ENCODE data around the gene ARHGAP27.
A peak's percentile ranks its signal among the peaks of the same experiment; 100 is the strongest.

Gene ARHGAP27

GRCh38 chr17:45408611-45409421 lies 23.9 kb downstream of the ARHGAP27 start:
- ATAC-seq (no peak), DNase-seq (no peak)

- DNase-seq (no peak), ATAC-seq (no peak)
Measured at GRCh38 chr17:45406107-45406506, 26.6 kb downstream of the ARHGAP27 start.

- ATAC-seq (no peak), DNase-seq (no peak)
Measured at GRCh38 chr17:45405250-45406086, 27.2 kb downstream of the ARHGAP27 start.

GRCh38 chr17:45404870-45405249 lies 27.8 kb downstream of the ARHGAP27 start:
- no peak for ATAC-seq

GRCh38 chr17:45403906-45404490 lies 28.7 kb downstream of the ARHGAP27 start:
- DNase-seq (no peak), ATAC-seq (no peak)

More at GRCh38 chr17:45404870-45405249, 27.8 kb downstream of the ARHGAP27 start:
- DNase-seq: no peak

GRCh38 chr17:45402916-45403315 lies 29.8 kb downstream of the ARHGAP27 start:
- no peak for ATAC-seq
- DNase-seq: no peak

GRCh38 chr17:45398800-45399199 lies 33.9 kb downstream of the ARHGAP27 start:
- no peak for ATAC-seq

GRCh38 chr17:45397796-45398195 lies 34.9 kb downstream of the ARHGAP27 start:
- ATAC-seq (no peak), DNase-seq (no peak)

More at GRCh38 chr17:45398800-45399199, 33.9 kb downstream of the ARHGAP27 start:
- DNase-seq: no peak

- no peak for DNase-seq
- no peak for ATAC-seq
Measured at GRCh38 chr17:45396496-45397205, 36.0 kb downstream of the ARHGAP27 start.

GRCh38 chr17:45395569-45396415 lies 36.9 kb downstream of the ARHGAP27 start:
- DNase-seq (no peak), ATAC-seq (no peak)

GRCh38 chr17:45394913-45395568 lies 37.6 kb downstream of the ARHGAP27 start:
- ATAC-seq (peak; percentile 24), DNase-seq (peak; percentile 60)

- no peak for ATAC-seq
Measured at GRCh38 chr17:45394564-45394912, 38.1 kb downstream of the ARHGAP27 start.

GRCh38 chr17:45394091-45394490 lies 38.6 kb downstream of the ARHGAP27 start:
- DNase-seq (no peak), ATAC-seq (no peak)

More at GRCh38 chr17:45394564-45394912, 38.1 kb downstream of the ARHGAP27 start:
- DNase-seq: no peak

- no peak for ATAC-seq
Measured at GRCh38 chr17:45393411-45393810, 39.3 kb downstream of the ARHGAP27 start.

GRCh38 chr17:45391918-45392317 lies 40.8 kb downstream of the ARHGAP27 start:
- ATAC-seq (no peak), DNase-seq (no peak)

More at GRCh38 chr17:45393411-45393810, 39.3 kb downstream of the ARHGAP27 start:
- no peak for DNase-seq

- DNase-seq (no peak), ATAC-seq (no peak)
Measured at GRCh38 chr17:45391291-45391690, 41.4 kb downstream of the ARHGAP27 start.

- ATAC-seq (no peak), DNase-seq (no peak)
Measured at GRCh38 chr17:45389354-45389753, 43.3 kb downstream of the ARHGAP27 start.

- ATAC-seq: no peak
- no peak for DNase-seq
Measured at GRCh38 chr17:45388604-45389325, 43.9 kb downstream of the ARHGAP27 start.

- no peak for DNase-seq
Measured at GRCh38 chr17:45387739-45388138, 44.9 kb downstream of the ARHGAP27 start.

GRCh38 chr17:45386178-45386577 lies 46.5 kb downstream of the ARHGAP27 start:
- ATAC-seq: no peak

More at GRCh38 chr17:45387739-45388138, 44.9 kb downstream of the ARHGAP27 start:
- ATAC-seq: no peak

More at GRCh38 chr17:45386178-45386577, 46.5 kb downstream of the ARHGAP27 start:
- DNase-seq: no peak

All from stimulated activated naive CD8-positive, alpha-beta T cell treated with anti-CD3 and anti-CD28 coated beads, Interleukin-15, Interleukin-2, amounts not matched to agents 100 U/mL and 50 U/mL, for 24 hours (primary cell).